Measurements from ENCODE around the gene URI1.
"Not testable (repeated sequence)": the region's sequence is repeated elsewhere in the genome, so short reads cannot be mapped to it uniquely, and the experiment has no call there.

Gene URI1, protein sequence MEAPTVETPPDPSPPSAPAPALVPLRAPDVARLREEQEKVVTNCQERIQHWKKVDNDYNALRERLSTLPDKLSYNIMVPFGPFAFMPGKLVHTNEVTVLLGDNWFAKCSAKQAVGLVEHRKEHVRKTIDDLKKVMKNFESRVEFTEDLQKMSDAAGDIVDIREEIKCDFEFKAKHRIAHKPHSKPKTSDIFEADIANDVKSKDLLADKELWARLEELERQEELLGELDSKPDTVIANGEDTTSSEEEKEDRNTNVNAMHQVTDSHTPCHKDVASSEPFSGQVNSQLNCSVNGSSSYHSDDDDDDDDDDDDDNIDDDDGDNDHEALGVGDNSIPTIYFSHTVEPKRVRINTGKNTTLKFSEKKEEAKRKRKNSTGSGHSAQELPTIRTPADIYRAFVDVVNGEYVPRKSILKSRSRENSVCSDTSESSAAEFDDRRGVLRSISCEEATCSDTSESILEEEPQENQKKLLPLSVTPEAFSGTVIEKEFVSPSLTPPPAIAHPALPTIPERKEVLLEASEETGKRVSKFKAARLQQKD

GRCh38 chr19:29941828-29942403 is at the start of gene URI1:
Gene URI1, plus strand, starts transcription at chr19:29942239. Its CDS starts 309 bp downstream, at chr19:29942548.
- no peak within 1 kb of the TSS for H3K27ac ChIP-seq (ENCODE audit: low read length)
- H3K9me3 ChIP-seq (ENCODE audit: control insufficient read depth, insufficient read depth, low read length): no peaks in the 10 kb centered on the region
- WGBS (ENCODE audit: insufficient coverage, insufficient read length): no CpG with 5 or more reads among the region's 59 CpGs
- H3K27me3 ChIP-seq (ENCODE audit: control insufficient read depth, insufficient read depth, low read length): no peaks in the 10 kb centered on the region
- no peaks in the 10 kb centered on the region for H3K4me1 ChIP-seq (ENCODE audit: control insufficient read depth, insufficient read depth, low read length)
- no peaks in the 10 kb centered on the region for H3K36me3 ChIP-seq (ENCODE audit: control insufficient read depth, insufficient read depth, low read length)
- no peak for DNase-seq (ENCODE audit: low read depth, low spot score)
- H3K4me3 ChIP-seq (ENCODE audit: low read length): peak within 1 kb of the TSS; percentile 89; the same call in 1 of the 2 replicates

GRCh38 chr19:29893606-29894284 is 48.3 kb upstream of the URI1 start:
- Histone ChIP-seq H3K9me3 (ENCODE audit: control insufficient read depth, insufficient read depth, low read length) (no peaks in the 10 kb centered on the region), H3K4me1 (ENCODE audit: control insufficient read depth, insufficient read depth, low read length) (no peaks in the 10 kb centered on the region), H3K4me3 (ENCODE audit: low read length) (no peak overlapping the region), H3K27me3 (ENCODE audit: control insufficient read depth, insufficient read depth, low read length) (no peaks in the 10 kb centered on the region), H3K36me3 (ENCODE audit: control insufficient read depth, insufficient read depth, low read length) (no peaks in the 10 kb centered on the region), H3K27ac (ENCODE audit: low read length) (no peak overlapping the region)
- DNase-seq (ENCODE audit: low read depth, low spot score): no peak
- WGBS (ENCODE audit: insufficient coverage, insufficient read length): no CpG with 5 or more reads among the region's 11 CpGs

DNA sequence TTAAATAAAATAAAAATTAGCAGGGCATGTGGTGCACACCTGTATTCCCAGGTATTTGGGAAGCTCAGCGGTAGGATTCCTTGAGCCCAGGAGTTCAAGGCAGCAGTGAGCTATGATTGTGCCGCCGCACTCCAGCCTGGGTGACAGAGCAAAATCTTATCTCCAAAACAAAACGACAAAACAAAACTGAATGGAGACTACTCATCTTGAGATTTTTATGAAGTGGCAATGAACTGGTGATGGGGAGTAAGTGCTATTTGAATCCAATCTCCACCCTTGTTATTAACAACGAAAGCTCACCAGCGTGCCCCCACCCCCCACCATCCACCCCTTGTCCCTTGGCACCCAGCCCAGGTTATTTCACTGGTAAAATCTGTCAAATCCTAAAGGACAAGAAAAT is 45.2 kb upstream of the URI1 start:
- no peak overlapping the region for H3K4me3 ChIP-seq (ENCODE audit: low read length)
- H3K27ac ChIP-seq (ENCODE audit: low read length): no peak overlapping the region
- H3K36me3 ChIP-seq (ENCODE audit: control insufficient read depth, insufficient read depth, low read length): no peaks in the 10 kb centered on the region
- no peaks in the 10 kb centered on the region for H3K4me1 ChIP-seq (ENCODE audit: control insufficient read depth, insufficient read depth, low read length)
- H3K9me3 ChIP-seq (ENCODE audit: control insufficient read depth, insufficient read depth, low read length): no peaks in the 10 kb centered on the region
- WGBS (ENCODE audit: insufficient coverage, insufficient read length): no CpG with 5 or more reads among the region's 6 CpGs
- H3K27me3 ChIP-seq (ENCODE audit: control insufficient read depth, insufficient read depth, low read length): no peaks in the 10 kb centered on the region
- no peak for DNase-seq (ENCODE audit: low read depth, low spot score)

- Histone ChIP-seq H3K27ac (ENCODE audit: low read length) (no peak overlapping the region), H3K36me3 (ENCODE audit: control insufficient read depth, insufficient read depth, low read length) (no peaks in the 10 kb centered on the region), H3K4me1 (ENCODE audit: control insufficient read depth, insufficient read depth, low read length) (no peaks in the 10 kb centered on the region), H3K27me3 (ENCODE audit: control insufficient read depth, insufficient read depth, low read length) (no peaks in the 10 kb centered on the region), H3K4me3 (ENCODE audit: low read length) (no peak overlapping the region), H3K9me3 (ENCODE audit: control insufficient read depth, insufficient read depth, low read length) (no peaks in the 10 kb centered on the region)
- WGBS (ENCODE audit: insufficient coverage, insufficient read length): no CpG with 5 or more reads among the region's 3 CpGs
- no peak for DNase-seq (ENCODE audit: low read depth, low spot score)
Measured at GRCh38 chr19:29897466-29897865, 44.6 kb upstream of the URI1 start.

DNA sequence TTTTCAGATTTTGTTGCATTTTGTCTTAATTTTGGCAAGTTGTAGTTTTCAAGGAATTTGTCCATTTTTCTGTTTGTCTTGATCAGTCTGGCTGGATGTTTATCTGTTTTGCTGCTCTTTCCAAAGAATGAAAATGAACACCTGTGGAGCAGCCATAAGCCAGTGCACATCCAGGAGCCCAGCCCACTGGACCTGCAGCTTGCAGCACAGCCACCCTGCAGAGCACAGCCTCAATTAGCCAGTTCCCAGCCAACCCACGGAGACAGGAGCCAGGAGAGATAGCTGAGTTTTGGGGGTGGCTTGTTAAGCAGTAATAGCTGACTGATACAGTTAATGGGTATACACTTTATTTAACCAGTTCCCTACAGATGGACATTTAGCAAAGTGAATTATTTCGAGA is 38.0 kb upstream of the URI1 start:
- Histone ChIP-seq H3K27me3 (ENCODE audit: control insufficient read depth, insufficient read depth, low read length) (no peaks in the 10 kb centered on the region), H3K36me3 (ENCODE audit: control insufficient read depth, insufficient read depth, low read length) (no peaks in the 10 kb centered on the region), H3K9me3 (ENCODE audit: control insufficient read depth, insufficient read depth, low read length) (no peaks in the 10 kb centered on the region), H3K4me3 (ENCODE audit: low read length) (no peak overlapping the region), H3K4me1 (ENCODE audit: control insufficient read depth, insufficient read depth, low read length) (peaks cover 2% of the 10 kb centered on the region; the same call in 1 of the 2 replicates), H3K27ac (ENCODE audit: low read length) (no peak overlapping the region)
- DNase-seq (ENCODE audit: low read depth, low spot score): no peak
- WGBS (ENCODE audit: insufficient coverage, insufficient read length): no CpG with 5 or more reads among the region's 2 CpGs

DNA sequence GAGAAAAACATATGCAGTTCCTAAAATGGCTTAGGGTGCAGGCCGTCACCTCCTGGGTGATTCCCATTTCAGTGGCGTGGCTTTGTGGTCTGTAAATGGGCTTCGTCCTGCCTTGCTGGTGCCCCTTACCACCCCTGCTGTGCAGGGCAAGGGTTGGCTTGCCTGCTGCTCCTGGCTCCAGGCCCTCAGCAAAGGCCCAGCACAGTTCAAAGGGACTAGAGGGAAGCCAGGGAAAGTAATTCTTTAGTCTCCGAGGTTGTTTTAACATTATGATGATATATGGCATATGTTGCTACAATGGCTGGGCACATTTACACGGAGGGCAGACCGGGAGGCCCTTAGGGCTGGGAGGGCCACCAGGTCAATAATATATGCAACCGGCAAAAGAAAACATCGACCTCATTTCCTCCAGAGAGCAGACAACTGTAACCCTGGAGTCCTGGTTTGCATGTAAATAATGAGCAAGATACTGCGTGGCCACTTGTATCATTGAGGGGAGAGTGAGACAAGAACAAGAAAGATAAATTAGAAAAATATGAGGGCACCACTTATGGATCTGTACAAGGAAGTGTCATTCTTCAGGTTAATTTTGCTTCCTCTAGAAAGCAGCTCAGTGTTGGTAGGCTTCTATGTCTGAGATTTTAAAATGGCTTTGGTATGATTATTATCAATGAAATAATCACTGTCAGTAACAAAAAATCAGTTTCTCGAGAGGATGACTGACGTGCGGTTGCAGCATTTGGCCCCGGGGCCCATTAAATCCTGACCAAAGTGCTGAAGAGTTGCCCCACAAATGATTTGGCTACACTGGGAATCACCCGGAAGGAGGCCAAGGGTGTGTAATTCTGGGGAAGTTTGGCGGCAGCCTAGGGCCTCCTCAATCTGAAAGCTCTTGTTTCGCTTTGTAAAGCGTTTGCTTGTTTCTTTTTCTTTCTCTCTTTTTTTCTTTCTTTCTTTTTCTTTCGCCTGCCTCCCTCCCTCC is 32.8 kb upstream of the URI1 start:
- DNase-seq (ENCODE audit: low read depth, low spot score): no peak
- WGBS (ENCODE audit: insufficient coverage, insufficient read length): no CpG with 5 or more reads among the region's 18 CpGs
- peaks cover 2% of the 10 kb centered on the region; the same call in 1 of the 2 replicates for H3K4me1 ChIP-seq (ENCODE audit: control insufficient read depth, insufficient read depth, low read length)
- no peaks in the 10 kb centered on the region for H3K36me3 ChIP-seq (ENCODE audit: control insufficient read depth, insufficient read depth, low read length)
- H3K4me3 ChIP-seq (ENCODE audit: low read length): no peak overlapping the region
- no peaks in the 10 kb centered on the region for H3K9me3 ChIP-seq (ENCODE audit: control insufficient read depth, insufficient read depth, low read length)
- H3K27ac ChIP-seq (ENCODE audit: low read length): no peak overlapping the region
- H3K27me3 ChIP-seq (ENCODE audit: control insufficient read depth, insufficient read depth, low read length): no peaks in the 10 kb centered on the region

DNA sequence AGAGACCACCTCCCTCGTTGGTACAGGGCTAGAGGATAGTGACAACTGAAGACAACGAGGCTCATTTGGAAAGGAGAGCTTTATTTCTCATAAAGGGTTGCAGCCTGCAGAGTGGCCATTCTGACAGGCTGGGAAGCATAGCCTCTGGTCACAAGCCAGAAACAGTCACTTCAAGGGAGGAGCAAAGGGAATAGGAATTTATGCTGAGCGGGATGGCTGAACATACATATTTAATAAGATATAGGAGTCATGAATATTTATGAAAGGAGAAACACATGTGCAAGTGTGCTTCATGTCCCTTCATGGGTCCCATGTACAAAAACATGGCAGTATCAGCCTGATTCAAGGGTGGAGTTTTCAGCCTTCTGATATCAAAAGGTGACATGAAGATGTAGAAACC is 27.1 kb upstream of the URI1 start:
- no peak for DNase-seq (ENCODE audit: low read depth, low spot score)
- WGBS (ENCODE audit: insufficient coverage, insufficient read length): no CpG with 5 or more reads among the region's 3 CpGs
- Histone ChIP-seq H3K4me1 (ENCODE audit: control insufficient read depth, insufficient read depth, low read length) (no peaks in the 10 kb centered on the region; the same call in 1 of the 2 replicates), H3K4me3 (ENCODE audit: low read length) (no peak overlapping the region), H3K36me3 (ENCODE audit: control insufficient read depth, insufficient read depth, low read length) (no peaks in the 10 kb centered on the region), H3K27ac (ENCODE audit: low read length) (no peak overlapping the region), H3K9me3 (ENCODE audit: control insufficient read depth, insufficient read depth, low read length) (no peaks in the 10 kb centered on the region), H3K27me3 (ENCODE audit: control insufficient read depth, insufficient read depth, low read length) (no peaks in the 10 kb centered on the region)

DNA sequence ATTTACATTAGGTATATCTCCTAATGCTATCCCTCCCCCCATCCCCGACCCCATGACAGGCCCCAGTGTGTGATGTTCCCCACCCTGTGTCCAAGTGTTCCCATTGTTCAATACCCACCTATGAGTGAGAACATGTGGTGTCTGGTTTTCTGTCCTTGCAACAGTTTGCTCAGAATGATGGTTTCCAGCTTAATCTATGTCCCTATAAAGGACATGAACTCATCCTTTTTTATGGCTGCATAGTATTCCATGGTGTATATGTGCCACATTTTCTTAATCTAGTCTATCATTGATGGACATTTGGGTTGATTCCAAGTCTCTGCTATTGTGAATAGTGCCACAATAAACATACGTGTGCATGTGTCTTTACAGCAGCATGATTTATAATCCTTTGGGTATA is 26.2 kb upstream of the URI1 start:
- H3K27me3 ChIP-seq (ENCODE audit: control insufficient read depth, insufficient read depth, low read length); H3K4me3 ChIP-seq (ENCODE audit: low read length); H3K36me3 ChIP-seq (ENCODE audit: control insufficient read depth, insufficient read depth, low read length); H3K9me3 ChIP-seq (ENCODE audit: control insufficient read depth, insufficient read depth, low read length); H3K4me1 ChIP-seq (ENCODE audit: control insufficient read depth, insufficient read depth, low read length); DNase-seq (ENCODE audit: low read depth, low spot score); H3K27ac ChIP-seq (ENCODE audit: low read length): not testable (repeated sequence)
- WGBS (ENCODE audit: insufficient coverage, insufficient read length): no CpG with 5 or more reads among the region's 2 CpGs

GRCh38 chr19:29917911-29918310 is 24.1 kb upstream of the URI1 start:
- no peaks in the 10 kb centered on the region for H3K36me3 ChIP-seq (ENCODE audit: control insufficient read depth, insufficient read depth, low read length)
- no peak overlapping the region for H3K27ac ChIP-seq (ENCODE audit: low read length)
- H3K27me3 ChIP-seq (ENCODE audit: control insufficient read depth, insufficient read depth, low read length): no peaks in the 10 kb centered on the region
- WGBS (ENCODE audit: insufficient coverage, insufficient read length): no CpG with 5 or more reads among the region's 7 CpGs
- DNase-seq (ENCODE audit: low read depth, low spot score): no peak
- no peaks in the 10 kb centered on the region for H3K9me3 ChIP-seq (ENCODE audit: control insufficient read depth, insufficient read depth, low read length)
- no peaks in the 10 kb centered on the region; the same call in 1 of the 2 replicates for H3K4me1 ChIP-seq (ENCODE audit: control insufficient read depth, insufficient read depth, low read length)
- no peak overlapping the region for H3K4me3 ChIP-seq (ENCODE audit: low read length)
